Stimulated activated CD4-positive, alpha-beta T cell treated with anti-CD3 and anti-CD28 coated beads, Interleukin-2, amount 100 ng/mL, for 48 hours (primary cell): ENCODE measurements around the gene MAPK4.
"Not testable (repeated sequence)": the region's sequence is repeated elsewhere in the genome, so short reads cannot be mapped to it uniquely, and the experiment has no call there.

Source experiments
- DNase-seq, 2 donors: peaks; one replicate each; pipeline ENCODE4 v3.0.0-alpha.2; 2020

Gene MAPK4

GRCh38 chr18:50578030-50578429 lies 18.1 kb downstream of the MAPK4 start:
- no peak for DNase-seq

GRCh38 chr18:50578651-50579050 lies 18.8 kb downstream of the MAPK4 start:
- DNase-seq, result no peak

GRCh38 chr18:50579061-50579774 lies 19.3 kb downstream of the MAPK4 start:
- no peak for DNase-seq

GRCh38 chr18:50581517-50581916 lies 21.6 kb downstream of the MAPK4 start:
- DNase-seq, result no peak

GRCh38 chr18:50582500-50582899 lies 22.6 kb downstream of the MAPK4 start:
- no peak for DNase-seq

GRCh38 chr18:50586710-50587109 lies 26.8 kb downstream of the MAPK4 start:
- no peak for DNase-seq

GRCh38 chr18:50590593-50590992 lies 30.7 kb downstream of the MAPK4 start:
- DNase-seq, result no peak

GRCh38 chr18:50594012-50594411 lies 34.1 kb downstream of the MAPK4 start:
- DNase-seq, result no peak

GRCh38 chr18:50594942-50595341 lies 35.1 kb downstream of the MAPK4 start:
- DNase-seq, result no peak

- no peak for DNase-seq
These were observed 42.6 kb downstream of the MAPK4 start for GRCh38 chr18:50602466-50602865.

- DNase-seq, result no peak
These were observed 46.7 kb downstream of the MAPK4 start for GRCh38 chr18:50606609-50607008.

- DNase-seq, result no peak
These were observed 47.6 kb downstream of the MAPK4 start for GRCh38 chr18:50607378-50607926.

- DNase-seq, result not testable (repeated sequence)
These were observed 49.3 kb downstream of the MAPK4 start for GRCh38 chr18:50609171-50609570.

- DNase-seq, result no peak
These were observed 50.5 kb downstream of the MAPK4 start for GRCh38 chr18:50610349-50610748.

- no peak for DNase-seq
These were observed 51.6 kb downstream of the MAPK4 start for GRCh38 chr18:50611529-50611941.

GRCh38 chr18:50614838-50615237 lies 55.0 kb downstream of the MAPK4 start:
- no peak for DNase-seq

- no peak for DNase-seq
These were observed 56.7 kb downstream of the MAPK4 start for GRCh38 chr18:50616484-50617048.

GRCh38 chr18:50619861-50620275 lies 60.0 kb downstream of the MAPK4 start:
- DNase-seq, result no peak

- no peak for DNase-seq
These were observed 60.4 kb downstream of the MAPK4 start for GRCh38 chr18:50620319-50620718.

- no peak for DNase-seq
These were observed 61.5 kb downstream of the MAPK4 start for GRCh38 chr18:50621366-50621765.

- DNase-seq, result no peak
These were observed 62.4 kb downstream of the MAPK4 start for GRCh38 chr18:50622320-50622719.

GRCh38 chr18:50622865-50623393 lies 63.0 kb downstream of the MAPK4 start:
- no peak for DNase-seq

GRCh38 chr18:50623694-50624352 lies 63.9 kb downstream of the MAPK4 start:
- DNase-seq, result no peak

- DNase-seq, result no peak
These were observed 65.1 kb downstream of the MAPK4 start for GRCh38 chr18:50624981-50625380.
